ENCODE measurements around the gene P2RY13. TPM values are rescaled to one million over a fixed set of nuclear protein-coding genes. Genes with fewer than 3 reads are reported as not detected.

Gene P2RY13
- total RNA-seq, 1 experiment from 2014 or later: not detected

- H3K27me3 Mint-ChIP-seq (ENCODE audit: insufficient read depth, unreplicated experiment): no peaks in the 10 kb centered on the region
- no peak overlapping the region for H3K4me3 Mint-ChIP-seq (ENCODE audit: unreplicated experiment)
- ChIA-PET CTCF (interaction anchor here (0.5 to 1.9 kb wide), 3 partner anchors 42 to 120 kb away, joined by 3 to 7 read pairs (median 3); no protein-coding TSS in a partner anchor), POLR2A (interaction anchor here (1.2 kb wide), 1 partner anchor 15 kb away, joined by 3 read pairs; no protein-coding TSS in a partner anchor)
- no TSS peak for BruUV-seq (replicated peaks)
- H3K9me3 Mint-ChIP-seq (ENCODE audit: unreplicated experiment): no peaks in the 10 kb centered on the region
- peaks cover 8% of the 10 kb centered on the region for H3K4me1 Mint-ChIP-seq (ENCODE audit: insufficient read depth, unreplicated experiment)
- intact Hi-C loops (cut with micrococcal nuclease): no loop called here
- no peak overlapping the region for H3K27ac Mint-ChIP-seq (ENCODE audit: low read depth, unreplicated experiment)
- TF ChIP-seq, protein P1, sequence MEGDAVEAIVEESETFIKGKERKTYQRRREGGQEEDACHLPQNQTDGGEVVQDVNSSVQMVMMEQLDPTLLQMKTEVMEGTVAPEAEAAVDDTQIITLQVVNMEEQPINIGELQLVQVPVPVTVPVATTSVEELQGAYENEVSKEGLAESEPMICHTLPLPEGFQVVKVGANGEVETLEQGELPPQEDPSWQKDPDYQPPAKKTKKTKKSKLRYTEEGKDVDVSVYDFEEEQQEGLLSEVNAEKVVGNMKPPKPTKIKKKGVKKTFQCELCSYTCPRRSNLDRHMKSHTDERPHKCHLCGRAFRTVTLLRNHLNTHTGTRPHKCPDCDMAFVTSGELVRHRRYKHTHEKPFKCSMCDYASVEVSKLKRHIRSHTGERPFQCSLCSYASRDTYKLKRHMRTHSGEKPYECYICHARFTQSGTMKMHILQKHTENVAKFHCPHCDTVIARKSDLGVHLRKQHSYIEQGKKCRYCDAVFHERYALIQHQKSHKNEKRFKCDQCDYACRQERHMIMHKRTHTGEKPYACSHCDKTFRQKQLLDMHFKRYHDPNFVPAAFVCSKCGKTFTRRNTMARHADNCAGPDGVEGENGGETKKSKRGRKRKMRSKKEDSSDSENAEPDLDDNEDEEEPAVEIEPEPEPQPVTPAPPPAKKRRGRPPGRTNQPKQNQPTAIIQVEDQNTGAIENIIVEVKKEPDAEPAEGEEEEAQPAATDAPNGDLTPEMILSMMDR (IDR thresholded peaks at IDR 0.05; ENCODE audit: unreplicated experiment): no peak
- H3K36me3 Mint-ChIP-seq (ENCODE audit: insufficient read depth, unreplicated experiment): no peaks in the 10 kb centered on the region
- DNase-seq (ENCODE audit: unreplicated experiment): peak; percentile 26
Measured at GRCh38 chr3:151330899-151331298, 1.6 kb upstream of the P2RY13 start.

- no peaks in the 10 kb centered on the region for H3K36me3 Mint-ChIP-seq (ENCODE audit: insufficient read depth, unreplicated experiment)
- peaks cover 8% of the 10 kb centered on the region for H3K4me1 Mint-ChIP-seq (ENCODE audit: insufficient read depth, unreplicated experiment)
- CTCF ChIA-PET: interaction anchor here (1.9 kb wide), 1 partner anchor 102 kb away, joined by 7 read pairs; no protein-coding TSS in a partner anchor
- DNase-seq (ENCODE audit: unreplicated experiment): no peak
- POLR2A ChIA-PET: no interaction called here
- intact Hi-C loops (cut with micrococcal nuclease): no loop called here
- H3K9me3 Mint-ChIP-seq (ENCODE audit: unreplicated experiment): no peaks in the 10 kb centered on the region
- no TSS peak for BruUV-seq (replicated peaks)
- H3K4me3 Mint-ChIP-seq (ENCODE audit: unreplicated experiment): no peak overlapping the region
- no peaks in the 10 kb centered on the region for H3K27me3 Mint-ChIP-seq (ENCODE audit: insufficient read depth, unreplicated experiment)
- TF ChIP-seq, protein P1 (IDR thresholded peaks at IDR 0.05; ENCODE audit: unreplicated experiment): no peak
- H3K27ac Mint-ChIP-seq (ENCODE audit: low read depth, unreplicated experiment): no peak overlapping the region
Measured at GRCh38 chr3:151330379-151330778, 1.0 kb upstream of the P2RY13 start.

DNA sequence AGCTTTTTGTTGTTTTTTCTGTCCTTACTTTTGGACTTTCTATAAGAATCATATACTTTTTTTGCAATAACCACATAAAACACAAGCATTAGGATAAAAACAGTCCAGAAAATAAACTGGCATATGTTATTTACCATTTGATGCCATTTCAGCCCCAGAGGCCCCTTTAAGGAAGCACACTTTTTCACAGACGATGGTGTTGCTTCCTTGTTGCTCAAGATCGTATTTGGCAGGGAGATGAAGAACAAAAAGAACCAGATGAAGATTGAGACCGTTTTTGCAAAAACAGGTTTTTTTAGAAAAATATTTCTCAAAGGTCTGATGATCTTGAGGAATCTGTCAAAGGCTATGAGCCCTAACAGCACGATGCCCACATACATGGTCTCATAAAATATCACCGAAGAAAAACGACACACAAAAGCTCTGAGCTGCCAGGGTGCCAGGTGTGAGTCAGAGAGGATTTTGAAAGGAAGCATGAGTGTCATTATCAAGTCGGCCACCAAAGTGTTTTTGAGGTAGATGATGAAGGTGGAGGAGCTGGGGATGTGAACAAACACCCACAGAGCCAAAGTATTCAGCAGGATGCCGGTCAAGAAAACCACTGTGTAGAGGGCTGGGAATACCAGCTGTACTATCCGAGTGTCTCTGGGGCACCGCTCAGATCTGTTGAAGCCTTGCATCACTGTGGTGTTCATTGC lies 902 bp downstream of the P2RY13 start:
- peak; percentile 69 for DNase-seq (ENCODE audit: unreplicated experiment)
- BruUV-seq (replicated peaks): no TSS peak
- Mint-ChIP-seq H3K4me1 (ENCODE audit: insufficient read depth, unreplicated experiment) (peaks cover 8% of the 10 kb centered on the region), H3K36me3 (ENCODE audit: insufficient read depth, unreplicated experiment) (no peaks in the 10 kb centered on the region), H3K27me3 (ENCODE audit: insufficient read depth, unreplicated experiment) (no peaks in the 10 kb centered on the region), H3K9me3 (ENCODE audit: unreplicated experiment) (no peaks in the 10 kb centered on the region), H3K4me3 (ENCODE audit: unreplicated experiment) (peak overlapping the region; percentile 63), H3K27ac (ENCODE audit: low read depth, unreplicated experiment) (peak overlapping the region; percentile 70)
- POLR2A ChIA-PET: interaction anchor here (0.6 to 4.8 kb wide), 13 partner anchors 8 to 1060 kb away, joined by 3 to 34 read pairs (median 5); partner anchors contain the start of gene GPR87
- intact Hi-C loops (cut with micrococcal nuclease): no loop called here
- CTCF ChIA-PET: interaction anchor here (0.6 to 6.0 kb wide), 32 partner anchors 9 to 1051 kb away, joined by 3 to 65 read pairs (median 4); no protein-coding TSS in a partner anchor
- TF ChIP-seq, protein P1 (IDR thresholded peaks at IDR 0.05; ENCODE audit: unreplicated experiment): no peak

GRCh38 chr3:151327571-151328198 lies 1.7 kb downstream of the P2RY13 start:
- H3K27ac Mint-ChIP-seq (ENCODE audit: low read depth, unreplicated experiment): no peak overlapping the region
- H3K9me3 Mint-ChIP-seq (ENCODE audit: unreplicated experiment): no peaks in the 10 kb centered on the region
- H3K36me3 Mint-ChIP-seq (ENCODE audit: insufficient read depth, unreplicated experiment): no peaks in the 10 kb centered on the region
- H3K27me3 Mint-ChIP-seq (ENCODE audit: insufficient read depth, unreplicated experiment): no peaks in the 10 kb centered on the region
- CTCF ChIA-PET: interaction anchor here (0.6 to 6.0 kb wide), 32 partner anchors 9 to 1052 kb away, joined by 3 to 65 read pairs (median 5); partner anchors contain the start of gene GPR87
- DNase-seq (ENCODE audit: unreplicated experiment): peak; percentile 36
- H3K4me1 Mint-ChIP-seq (ENCODE audit: insufficient read depth, unreplicated experiment): peaks cover 8% of the 10 kb centered on the region
- TF ChIP-seq, protein P1 (IDR thresholded peaks at IDR 0.05; ENCODE audit: unreplicated experiment): peak; percentile 52
- H3K4me3 Mint-ChIP-seq (ENCODE audit: unreplicated experiment): no peak overlapping the region
- POLR2A ChIA-PET: interaction anchor here (0.7 to 4.8 kb wide), 13 partner anchors 7 to 1061 kb away, joined by 3 to 34 read pairs (median 6); partner anchors contain the start of gene GPR87
- no TSS peak for BruUV-seq (replicated peaks)
- intact Hi-C loops (cut with micrococcal nuclease): loop anchor here (1.0 kb wide), 2 partner anchors 37 to 100 kb away; no protein-coding TSS in a partner anchor
